ENCODE data around the gene HCLS1.
"Not testable (repeated sequence)": the region's sequence is repeated elsewhere in the genome, so short reads cannot be mapped to it uniquely, and the experiment has no call there.

Gene HCLS1

DNA sequence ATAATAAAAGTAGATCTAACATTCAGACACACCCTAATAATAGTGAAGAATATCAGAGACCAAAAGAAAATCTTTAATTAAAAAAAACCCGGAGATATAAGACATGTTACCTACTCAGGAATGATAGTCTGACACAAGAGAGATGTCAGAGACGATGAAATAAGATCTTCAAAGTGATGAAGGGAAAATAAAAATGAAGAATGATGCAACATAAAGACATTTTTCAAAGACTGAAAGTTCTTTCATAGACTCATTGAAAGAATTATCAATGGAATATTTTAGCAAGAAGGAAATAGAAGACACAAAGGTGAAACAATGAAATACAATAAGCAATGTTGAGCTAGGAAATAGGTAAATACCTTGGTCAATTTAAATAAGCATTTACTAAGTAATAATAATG, 19.6 kb downstream of the HCLS1 start:
- no peak for DNase-seq
- H3K4me1 Mint-ChIP-seq = no peaks in the 10 kb centered on the region
- no peak overlapping the region for H3K4me3 Mint-ChIP-seq

DNA sequence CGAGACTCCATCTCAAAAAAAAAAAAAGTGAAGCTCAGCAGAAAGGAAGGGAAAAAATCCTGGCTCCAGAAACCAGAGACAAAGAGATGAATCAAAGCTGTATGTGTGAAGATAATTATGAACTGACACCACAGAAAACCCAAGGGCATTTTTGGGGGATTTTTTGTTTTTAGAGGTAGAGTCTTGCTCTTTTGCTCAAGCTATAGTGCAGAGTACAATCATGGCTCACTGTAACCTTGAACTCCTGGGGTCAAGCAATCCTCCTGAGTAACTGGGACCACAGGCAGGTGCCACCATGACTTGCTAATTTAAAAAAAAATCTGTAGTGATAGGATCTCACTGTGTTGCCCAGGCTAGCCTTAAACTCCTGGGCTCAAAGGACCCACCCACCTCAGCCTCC, 22.8 kb downstream of the HCLS1 start:
- no peak for DNase-seq
- Mint-ChIP-seq H3K36me3 (peaks cover 78% of the 10 kb centered on the region), H3K27me3 (no peaks in the 10 kb centered on the region), H3K4me1 (no peaks in the 10 kb centered on the region), H3K4me3 (no peak overlapping the region), H3K27ac (peak overlapping the region; percentile 33), H3K9me3 (no peaks in the 10 kb centered on the region)
- CTCF ChIA-PET = no interaction called here

More for the DNA sequence above, 19.6 kb downstream of the HCLS1 start:
- CTCF ChIA-PET = no interaction called here
- Mint-ChIP-seq H3K27ac (no peak overlapping the region), H3K27me3 (no peaks in the 10 kb centered on the region), H3K36me3 (peaks cover 77% of the 10 kb centered on the region), H3K9me3 (no peaks in the 10 kb centered on the region)

DNA sequence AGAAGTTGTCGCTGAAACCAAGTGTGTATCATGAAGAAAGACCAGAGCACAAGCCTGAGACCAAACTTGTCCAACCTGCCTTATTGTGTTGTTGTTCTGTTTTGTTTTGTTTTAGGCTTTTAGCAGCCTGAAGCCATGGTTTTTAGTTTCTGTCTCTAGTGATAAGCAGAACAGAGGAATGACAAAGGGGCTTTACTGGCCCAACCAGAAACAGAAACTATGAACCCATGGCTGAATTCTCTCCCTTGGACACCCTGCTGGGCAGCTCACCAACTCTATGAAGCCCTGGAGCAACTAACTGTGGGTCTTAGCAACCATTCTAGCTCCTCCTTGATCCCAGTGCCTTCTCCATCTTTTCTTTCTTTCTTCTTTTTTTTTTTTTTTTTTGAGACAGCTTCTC, 30.3 kb downstream of the HCLS1 start:
- peaks cover 57% of the 10 kb centered on the region for H3K36me3 Mint-ChIP-seq
- no peaks in the 10 kb centered on the region for H3K9me3 Mint-ChIP-seq
- no peaks in the 10 kb centered on the region for H3K27me3 Mint-ChIP-seq
- no peaks in the 10 kb centered on the region for H3K4me1 Mint-ChIP-seq
- DNase-seq = no peak
- CTCF ChIA-PET = no interaction called here
- no peak overlapping the region for H3K27ac Mint-ChIP-seq
- no peak overlapping the region for H3K4me3 Mint-ChIP-seq

DNA sequence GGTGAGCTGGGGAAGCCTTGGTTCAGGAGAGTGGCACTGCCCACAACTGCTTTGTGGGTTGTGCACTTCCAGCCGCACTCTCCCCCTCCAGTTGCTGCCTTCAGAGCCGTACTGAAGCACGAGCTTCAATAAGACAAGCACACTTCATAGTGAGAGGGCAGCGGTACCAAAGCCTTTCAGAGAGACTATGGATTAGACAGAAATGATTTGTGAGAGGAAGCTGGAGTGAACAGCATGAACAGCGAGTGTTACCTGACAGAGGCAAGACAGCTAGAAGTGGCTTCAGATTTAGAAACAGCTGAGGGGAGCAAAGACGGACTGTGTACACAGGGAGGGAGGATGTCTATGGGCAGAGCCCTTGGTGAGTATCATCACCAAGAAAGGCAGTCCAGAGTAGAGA, 31.1 kb downstream of the HCLS1 start:
- no peak overlapping the region for H3K4me3 Mint-ChIP-seq
- CTCF ChIA-PET = no interaction called here
- no peaks in the 10 kb centered on the region for H3K9me3 Mint-ChIP-seq
- H3K4me1 Mint-ChIP-seq = no peaks in the 10 kb centered on the region
- no peak for DNase-seq
- no peaks in the 10 kb centered on the region for H3K27me3 Mint-ChIP-seq
- no peak overlapping the region for H3K27ac Mint-ChIP-seq
- peaks cover 50% of the 10 kb centered on the region for H3K36me3 Mint-ChIP-seq

DNA sequence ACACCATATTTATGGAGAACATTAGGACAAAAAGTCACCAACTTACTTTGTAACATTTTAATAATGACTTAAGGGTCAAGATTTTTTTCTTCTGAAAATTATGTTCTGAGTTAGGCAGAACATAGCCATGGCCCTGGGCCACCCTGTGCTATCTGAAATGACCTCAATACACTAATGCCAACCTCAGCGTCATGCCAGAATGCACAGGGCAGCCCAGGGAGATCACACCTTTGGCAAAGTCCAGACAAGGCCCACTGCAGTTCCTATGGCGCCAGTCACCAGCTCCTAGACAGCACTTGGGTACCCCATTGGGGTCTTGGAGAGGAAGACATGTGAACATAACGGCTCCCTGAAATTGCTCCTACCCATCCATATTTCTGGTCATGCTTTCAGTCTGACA, 33.1 kb downstream of the HCLS1 start:
- Mint-ChIP-seq H3K4me1 (no peaks in the 10 kb centered on the region), H3K27ac (no peak overlapping the region)

DNA sequence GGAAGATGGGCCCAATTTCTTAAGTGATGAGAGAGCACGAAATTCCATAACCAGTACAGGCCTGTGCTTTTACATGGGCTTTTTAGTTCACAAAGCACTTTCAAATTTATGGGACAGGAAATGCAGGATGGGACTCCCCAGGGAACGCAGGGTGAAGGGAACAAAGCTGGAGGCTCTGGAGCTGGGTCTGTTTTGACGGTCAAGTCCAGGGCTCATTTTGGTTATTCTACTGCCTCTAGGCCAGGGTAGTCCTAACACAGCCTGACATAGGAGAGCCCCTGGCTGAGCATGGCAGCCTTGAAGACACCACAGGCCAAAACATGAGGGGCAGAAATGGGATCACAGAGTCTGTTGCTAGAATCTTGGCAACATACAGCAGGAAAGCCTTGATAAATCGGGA, 33.5 kb downstream of the HCLS1 start:
- CTCF ChIA-PET = no interaction called here
- peaks cover 8% of the 10 kb centered on the region for H3K27me3 Mint-ChIP-seq
- no peaks in the 10 kb centered on the region for H3K4me1 Mint-ChIP-seq
- no peaks in the 10 kb centered on the region for H3K9me3 Mint-ChIP-seq
- peaks cover 33% of the 10 kb centered on the region for H3K36me3 Mint-ChIP-seq
- no peak overlapping the region for H3K4me3 Mint-ChIP-seq
- H3K27ac Mint-ChIP-seq = no peak overlapping the region
- DNase-seq = no peak

More for the DNA sequence above, 33.1 kb downstream of the HCLS1 start:
- H3K36me3 Mint-ChIP-seq = peaks cover 37% of the 10 kb centered on the region
- H3K9me3 Mint-ChIP-seq = no peaks in the 10 kb centered on the region
- peaks cover 4% of the 10 kb centered on the region for H3K27me3 Mint-ChIP-seq
- CTCF ChIA-PET = no interaction called here
- no peak overlapping the region for H3K4me3 Mint-ChIP-seq
- no peak for DNase-seq

DNA sequence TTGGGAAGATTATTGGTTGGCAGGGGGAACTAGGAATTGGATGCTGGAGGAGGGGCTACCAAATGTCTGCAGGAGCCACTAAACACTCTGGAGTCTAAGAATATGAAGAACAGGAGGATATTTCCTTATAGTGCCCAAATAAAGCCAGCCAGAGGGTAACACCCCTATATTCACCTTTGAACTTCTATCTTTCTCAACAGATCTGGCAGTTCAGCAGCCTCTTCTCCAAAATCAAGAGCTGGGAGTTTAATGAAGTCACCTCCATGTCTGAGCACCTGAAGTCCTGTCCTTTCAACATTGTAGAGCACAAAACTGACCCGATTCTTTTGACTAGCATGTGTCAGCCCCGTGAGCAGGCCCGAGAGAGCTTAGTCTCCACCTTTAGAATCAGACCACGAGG, 34.2 kb downstream of the HCLS1 start:
- H3K27me3 Mint-ChIP-seq = peaks cover 9% of the 10 kb centered on the region
- no peaks in the 10 kb centered on the region for H3K4me1 Mint-ChIP-seq
- H3K4me3 Mint-ChIP-seq = no peak overlapping the region
- H3K27ac Mint-ChIP-seq = no peak overlapping the region
- no peaks in the 10 kb centered on the region for H3K9me3 Mint-ChIP-seq
- CTCF ChIA-PET = no interaction called here
- peaks cover 26% of the 10 kb centered on the region for H3K36me3 Mint-ChIP-seq
- DNase-seq = no peak

DNA sequence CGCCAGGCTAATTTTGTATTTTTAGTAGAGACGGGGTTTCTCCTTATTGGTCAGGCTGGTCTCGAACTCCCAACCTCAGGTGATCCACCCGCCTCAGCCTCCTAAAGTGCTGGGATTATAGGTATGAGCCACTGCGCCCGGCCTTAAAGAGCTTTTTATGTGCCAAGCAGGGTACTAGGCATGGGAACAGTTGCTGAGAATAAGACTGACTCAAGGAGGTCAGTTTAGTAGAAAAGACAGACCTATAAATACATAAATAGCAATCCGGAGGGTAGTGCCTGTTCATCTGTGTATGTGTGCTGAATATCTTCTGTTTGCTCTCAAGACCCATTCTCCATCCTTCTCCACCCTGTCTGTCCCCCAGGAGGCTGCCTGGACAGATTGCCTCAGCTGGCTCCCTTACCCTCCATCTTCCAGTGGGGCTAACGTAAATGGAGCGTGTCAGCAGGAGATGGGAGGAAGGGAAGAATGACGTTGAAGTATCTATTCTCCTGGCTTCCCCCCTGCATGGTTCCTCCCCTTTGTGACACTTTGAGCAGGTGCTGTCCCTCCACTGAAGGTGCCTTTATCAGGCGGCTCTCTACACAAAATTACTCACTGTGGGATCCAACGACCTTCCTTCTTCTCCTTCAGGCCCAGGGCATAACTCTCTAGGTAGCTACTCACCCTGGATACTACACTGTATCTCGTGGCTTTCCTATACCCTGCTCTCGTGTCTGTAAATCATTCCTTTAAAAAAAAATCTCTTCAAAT, 36.4 kb downstream of the HCLS1 start:
- Mint-ChIP-seq H3K4me3 (no peak overlapping the region), H3K36me3 (peaks cover 7% of the 10 kb centered on the region), H3K27ac (no peak overlapping the region), H3K9me3 (no peaks in the 10 kb centered on the region), H3K27me3 (peaks cover 20% of the 10 kb centered on the region), H3K4me1 (no peaks in the 10 kb centered on the region)
- CTCF ChIA-PET = no interaction called here
- no peak for DNase-seq

DNA sequence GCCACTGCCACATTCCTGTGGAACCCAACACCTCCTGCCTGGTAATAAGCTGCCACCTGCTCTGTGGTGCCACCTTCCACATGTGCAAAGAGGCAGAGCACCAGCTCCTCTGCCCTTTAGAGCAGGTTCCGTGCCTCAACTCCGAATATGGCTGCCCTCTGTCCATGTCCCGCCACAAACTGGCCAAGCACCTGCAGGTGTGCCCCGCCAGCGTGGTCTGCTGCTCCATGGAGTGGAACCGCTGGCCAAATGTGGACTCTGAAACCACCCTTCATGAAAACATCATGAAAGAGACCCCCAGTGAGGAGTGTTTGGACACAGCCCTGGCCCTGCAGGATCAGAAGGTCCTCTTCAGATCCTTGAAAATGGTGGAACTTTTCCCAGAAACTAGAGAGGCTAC, 39.2 kb downstream of the HCLS1 start:
- no peak for DNase-seq
- no peaks in the 10 kb centered on the region for H3K36me3 Mint-ChIP-seq
- peaks cover 23% of the 10 kb centered on the region for H3K27me3 Mint-ChIP-seq
- no peak overlapping the region for H3K4me3 Mint-ChIP-seq
- no peak overlapping the region for H3K27ac Mint-ChIP-seq
- no peaks in the 10 kb centered on the region for H3K4me1 Mint-ChIP-seq
- no peaks in the 10 kb centered on the region for H3K9me3 Mint-ChIP-seq
- CTCF ChIA-PET = no interaction called here

DNA sequence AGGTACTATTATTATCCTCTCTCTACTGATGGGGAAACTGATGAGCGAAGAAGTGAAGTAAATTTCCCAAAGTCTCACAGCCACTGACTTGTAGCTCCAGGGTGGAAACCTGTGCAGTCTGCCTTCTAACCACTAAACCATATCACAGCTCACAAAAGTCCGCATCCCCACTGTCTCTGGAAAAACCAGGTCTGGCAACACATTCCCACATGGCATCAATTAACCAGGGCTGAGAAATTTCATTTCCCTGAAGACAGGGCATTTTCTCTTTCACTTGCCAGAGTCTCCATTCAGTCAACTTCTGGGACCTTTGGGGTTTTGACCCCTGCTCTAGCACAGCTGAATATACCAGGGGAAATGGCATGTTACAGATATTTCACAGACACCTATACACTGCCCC, 41.0 kb downstream of the HCLS1 start:
- Mint-ChIP-seq H3K27ac (no peak overlapping the region), H3K9me3 (no peaks in the 10 kb centered on the region), H3K4me1 (no peaks in the 10 kb centered on the region), H3K27me3 (peaks cover 23% of the 10 kb centered on the region), H3K36me3 (no peaks in the 10 kb centered on the region), H3K4me3 (no peak overlapping the region)
- CTCF ChIA-PET = no interaction called here
- no peak for DNase-seq

DNA sequence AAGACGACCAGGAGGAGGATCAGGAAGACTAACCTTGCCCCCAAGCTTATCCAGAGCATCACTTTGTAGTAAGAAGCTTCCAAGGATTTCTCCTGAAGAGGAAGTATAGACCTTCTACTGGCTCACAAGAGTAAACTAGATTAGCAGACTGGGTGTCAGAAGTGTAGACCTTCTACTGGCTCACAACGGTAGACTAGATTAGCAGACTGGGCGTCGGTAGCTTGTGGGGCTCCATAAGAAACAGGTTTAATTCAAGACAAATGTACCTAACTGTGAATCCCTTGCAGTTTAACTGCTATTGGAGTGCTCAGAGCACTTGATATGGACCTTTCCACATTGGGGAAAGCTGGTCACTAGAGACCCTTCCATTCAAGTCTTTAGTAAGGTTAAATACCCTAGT, 54.6 kb downstream of the HCLS1 start:
- Mint-ChIP-seq H3K9me3 (no peaks in the 10 kb centered on the region), H3K4me1 (no peaks in the 10 kb centered on the region), H3K27me3 (no peaks in the 10 kb centered on the region), H3K27ac (no peak overlapping the region), H3K4me3 (no peak overlapping the region), H3K36me3 (no peaks in the 10 kb centered on the region)
- no peak for DNase-seq
- CTCF ChIA-PET = no interaction called here

DNA sequence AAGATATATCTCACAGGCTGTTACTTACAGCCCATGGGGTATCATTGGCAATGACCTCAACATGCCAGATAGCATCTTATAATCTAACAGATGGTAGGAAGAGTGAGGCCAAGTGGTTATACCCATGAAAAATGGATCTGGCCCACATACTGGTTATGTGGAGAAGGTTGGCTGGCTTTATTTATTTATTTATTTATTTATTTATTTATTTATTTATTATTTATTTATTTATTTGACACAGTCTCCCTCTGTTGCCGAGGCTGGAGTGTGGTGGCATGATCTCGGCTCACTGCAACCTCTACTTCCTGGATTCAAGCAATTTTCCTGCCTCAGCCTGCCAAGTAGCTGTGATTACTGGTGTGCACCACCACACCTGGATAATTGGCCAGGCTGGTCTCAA, 55.9 kb downstream of the HCLS1 start:
- Mint-ChIP-seq H3K36me3 (no peaks in the 10 kb centered on the region), H3K9me3 (no peaks in the 10 kb centered on the region), H3K27ac (no peak overlapping the region), H3K4me1 (no peaks in the 10 kb centered on the region), H3K27me3 (no peaks in the 10 kb centered on the region), H3K4me3 (no peak overlapping the region)
- CTCF ChIA-PET = no interaction called here
- no peak for DNase-seq

DNA sequence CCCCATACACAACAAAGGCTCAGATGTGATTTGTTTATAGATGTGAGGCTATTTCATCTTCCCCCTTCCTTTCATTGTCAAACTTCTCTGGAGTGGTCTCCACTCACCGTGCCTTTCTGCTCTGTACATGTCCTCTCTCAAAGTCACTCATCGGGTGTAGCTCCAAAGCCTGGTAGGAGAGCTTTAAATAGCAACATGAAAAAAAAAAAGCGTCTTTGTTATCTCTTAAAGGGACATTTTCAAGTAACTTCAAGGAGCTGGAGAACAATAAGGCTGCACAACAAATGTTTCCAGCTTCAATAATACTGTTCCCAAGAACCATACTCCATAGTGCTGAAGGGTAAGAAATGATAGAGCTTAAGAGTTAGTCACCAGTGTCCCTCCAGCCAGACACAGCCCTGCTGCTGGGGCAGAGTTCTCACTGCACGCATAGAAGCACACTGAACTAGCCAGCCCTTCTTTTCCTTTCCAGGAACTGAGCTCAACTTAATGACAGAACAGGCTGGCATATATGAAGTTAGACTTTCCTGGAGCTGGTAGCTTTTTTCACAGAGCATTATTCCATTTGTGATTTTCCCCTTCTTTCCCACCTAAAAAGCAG, 59.4 kb downstream of the HCLS1 start:
- CTCF ChIA-PET = no interaction called here

DNA sequence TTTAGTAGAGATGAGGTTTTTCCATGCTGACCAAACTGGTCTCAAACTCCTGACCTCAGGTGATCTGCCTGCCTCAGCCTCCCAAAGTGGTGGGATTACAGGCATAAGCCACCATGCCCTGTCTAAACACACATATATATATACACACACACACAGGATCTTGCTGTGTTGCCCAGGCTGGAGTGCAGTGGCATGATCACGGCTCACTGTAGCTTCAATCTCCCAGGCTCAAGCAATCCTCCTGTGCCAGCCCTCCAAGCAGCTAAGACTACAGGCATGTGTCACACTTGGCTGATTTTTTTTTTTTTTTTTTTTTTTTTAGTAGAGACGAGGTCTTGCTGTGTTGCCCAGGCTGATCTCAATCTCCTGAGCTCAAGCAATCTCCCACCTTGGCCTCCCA, 60.8 kb downstream of the HCLS1 start:
- H3K27ac Mint-ChIP-seq, H3K27me3 Mint-ChIP-seq, H3K4me1 Mint-ChIP-seq, DNase-seq, H3K9me3 Mint-ChIP-seq, H3K36me3 Mint-ChIP-seq, H3K4me3 Mint-ChIP-seq, CTCF ChIA-PET: not testable (repeated sequence)

More for the DNA sequence above, 59.4 kb downstream of the HCLS1 start:
- no peaks in the 10 kb centered on the region for H3K36me3 Mint-ChIP-seq
- H3K27me3 Mint-ChIP-seq = peaks cover 3% of the 10 kb centered on the region
- no peak overlapping the region for H3K27ac Mint-ChIP-seq
- no peaks in the 10 kb centered on the region for H3K9me3 Mint-ChIP-seq
- no peaks in the 10 kb centered on the region for H3K4me1 Mint-ChIP-seq
- H3K4me3 Mint-ChIP-seq = no peak overlapping the region
- DNase-seq = no peak

DNA sequence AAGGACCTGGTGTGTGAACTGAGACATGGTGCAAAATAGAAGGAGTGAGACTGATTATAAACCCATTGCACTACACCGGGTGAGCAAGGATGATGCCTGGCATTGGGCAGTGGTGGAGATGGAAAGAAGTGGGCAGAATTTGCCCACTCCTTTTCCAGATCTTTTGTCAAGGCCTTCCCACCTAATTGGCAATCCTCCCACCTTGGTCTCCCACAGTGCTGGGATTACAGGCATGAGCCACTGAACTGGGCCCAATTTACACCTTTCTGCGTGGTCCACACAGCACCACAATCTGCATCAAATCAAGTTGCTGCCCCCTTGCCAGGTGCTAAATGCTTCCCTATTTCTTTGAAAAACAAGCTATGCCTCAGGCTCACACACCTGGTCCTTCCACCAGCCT, 62.1 kb downstream of the HCLS1 start:
- H3K4me3 Mint-ChIP-seq = no peak overlapping the region
- CTCF ChIA-PET = no interaction called here
- H3K9me3 Mint-ChIP-seq = no peaks in the 10 kb centered on the region
- H3K27me3 Mint-ChIP-seq = peaks cover 3% of the 10 kb centered on the region
- no peaks in the 10 kb centered on the region for H3K36me3 Mint-ChIP-seq
- DNase-seq = no peak
- H3K4me1 Mint-ChIP-seq = no peaks in the 10 kb centered on the region
- H3K27ac Mint-ChIP-seq = no peak overlapping the region

All from activated naive CD4-positive, alpha-beta T cell treated with anti-CD3 and anti-CD28 coated beads, Interleukin-2, amount 10 ng/mL, durations not matched to agents 7 days and 5 days (primary cell).